A673 (cell line): ENCODE data around the gene ZFYVE28.

Source experiments
- CTCF ChIP-seq: fragments of 300-800, 200-600 bp; sonication (generic); conservative IDR thresholded peaks from 2 replicates; pipeline ENCODE4 v1.5.1; 2017; ENCODE audit warnings: low read depth, mild to moderate bottlenecking, antibody characterized with exemption, low read length, moderate library complexity, mixed read lengths
- EZH2 ChIP-seq: fragments of 200-600 bp; sonication (generic); IDR thresholded peaks from 2 replicates; pipeline ENCODE4 v1.6.1; 2017; ENCODE audit warnings: borderline replicate concordance, low read depth, mild to moderate bottlenecking, mixed read lengths, antibody characterized with exemption, low read length; ENCODE audit not compliant: poor library complexity, severe bottlenecking

- no peak for TF ChIP-seq CTCF
- TF ChIP-seq EZH2: no peak
Observed at GRCh38 chr4:2350982-2351381, 67.5 kb downstream of the ZFYVE28 start.
